ENCODE measurements around the gene ZNRF3. TPM values are rescaled to one million over a fixed set of nuclear protein-coding genes. Genes with fewer than 3 reads are reported as not detected.
"Not testable (repeated sequence)": the region's sequence is repeated elsewhere in the genome, so short reads cannot be mapped to it uniquely, and the experiment has no call there.

The ZNRF3 gene
- polyA plus RNA-seq, 3 donors: 0.13 TPM; not detected in 2

- no peaks in the 10 kb centered on the region for H3K36me3 ChIP-seq (replicated peaks in 1 of 2; ENCODE audit: control insufficient read depth in 1 of 2, insufficient read depth in 2 of 2, low read length in 2 of 2)
- WGBS (ENCODE audit: insufficient coverage): 90% methylated on average over 2 of the region's 7 CpGs
- peaks cover 12 to 15% of the 10 kb centered on the region in 2 donors for H3K4me1 ChIP-seq (ENCODE audit: control insufficient read depth in 1 of 2, insufficient read depth in 2 of 2, low read length in 2 of 2)
- no peaks in the 10 kb centered on the region for H3K79me2 ChIP-seq (ENCODE audit: insufficient read depth, low read length)
- peak overlapping the region; percentile 40 to 69 for H3K27ac ChIP-seq (ENCODE audit: low read depth in 1 of 2, low read length in 2 of 2)
- peak overlapping the region; percentile 80 to 97 (median 90) for H3K27ac Mint-ChIP-seq
- peaks cover 0 to 2% of the 10 kb centered on the region in 2 donors for H3K27me3 ChIP-seq (ENCODE audit: control insufficient read depth in 2 of 2, insufficient read depth in 2 of 2, low read length in 2 of 2)
- intact Hi-C loops (cut with micrococcal nuclease): loop anchor here in 1 of 2 donors (10.0 kb wide), 1 partner anchor 72 kb away; no protein-coding TSS in a partner anchor
- no peaks in the 10 kb centered on the region for H4K20me1 ChIP-seq (ENCODE audit: insufficient read depth, low read length)
- H3K4me2 ChIP-seq (replicated peaks; ENCODE audit: extremely low read depth, low read length, poor library complexity, severe bottlenecking): no peak overlapping the region
- no peaks in the 10 kb centered on the region for H3K9me3 ChIP-seq (replicated peaks in 1 of 2; ENCODE audit: control insufficient read depth in 1 of 2, insufficient read depth in 1 of 2, low read length in 2 of 2)
- peak overlapping the region in 1 of 2 donors; percentile 39 for H3K4me3 Mint-ChIP-seq
- H2AFZ ChIP-seq (ENCODE audit: insufficient read depth, low read depth, low read length, poor library complexity, severe bottlenecking): no peak overlapping the region
- H3K4me3 ChIP-seq (replicated peaks in 1 of 3; ENCODE audit: low read depth in 2 of 3, low read length in 3 of 3): no peak overlapping the region
- H3K4me1 Mint-ChIP-seq: peaks cover 10% of the 10 kb centered on the region
- peaks cover 0 to 6% (median 0%) of the 10 kb centered on the region in 7 donors for H3K9me3 Mint-ChIP-seq
- H3K27me3 Mint-ChIP-seq (ENCODE audit: low read depth in 3 of 3): peaks cover 3 to 9% (median 3%) of the 10 kb centered on the region in 3 donors
- no peak overlapping the region for H3K9ac ChIP-seq (ENCODE audit: insufficient read depth, low read length, poor library complexity, severe bottlenecking)
- no peaks in the 10 kb centered on the region for H3K36me3 Mint-ChIP-seq
- DNase-seq: no peak
- TF ChIP-seq, protein P1, sequence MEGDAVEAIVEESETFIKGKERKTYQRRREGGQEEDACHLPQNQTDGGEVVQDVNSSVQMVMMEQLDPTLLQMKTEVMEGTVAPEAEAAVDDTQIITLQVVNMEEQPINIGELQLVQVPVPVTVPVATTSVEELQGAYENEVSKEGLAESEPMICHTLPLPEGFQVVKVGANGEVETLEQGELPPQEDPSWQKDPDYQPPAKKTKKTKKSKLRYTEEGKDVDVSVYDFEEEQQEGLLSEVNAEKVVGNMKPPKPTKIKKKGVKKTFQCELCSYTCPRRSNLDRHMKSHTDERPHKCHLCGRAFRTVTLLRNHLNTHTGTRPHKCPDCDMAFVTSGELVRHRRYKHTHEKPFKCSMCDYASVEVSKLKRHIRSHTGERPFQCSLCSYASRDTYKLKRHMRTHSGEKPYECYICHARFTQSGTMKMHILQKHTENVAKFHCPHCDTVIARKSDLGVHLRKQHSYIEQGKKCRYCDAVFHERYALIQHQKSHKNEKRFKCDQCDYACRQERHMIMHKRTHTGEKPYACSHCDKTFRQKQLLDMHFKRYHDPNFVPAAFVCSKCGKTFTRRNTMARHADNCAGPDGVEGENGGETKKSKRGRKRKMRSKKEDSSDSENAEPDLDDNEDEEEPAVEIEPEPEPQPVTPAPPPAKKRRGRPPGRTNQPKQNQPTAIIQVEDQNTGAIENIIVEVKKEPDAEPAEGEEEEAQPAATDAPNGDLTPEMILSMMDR (IDR thresholded peaks at IDR 0.05): no peak
Observed at GRCh38 chr22:29082826-29083545, 199.6 kb downstream of the ZNRF3 start.

- DNase-seq, H3K9me3 Mint-ChIP-seq: not testable (repeated sequence)
Observed at GRCh38 chr22:29083576-29083932, 200.2 kb downstream of the ZNRF3 start.

More at GRCh38 chr22:29083576-29083932, 200.2 kb downstream of the ZNRF3 start:
- H2AFZ ChIP-seq (ENCODE audit: insufficient read depth, low read depth, low read length, poor library complexity, severe bottlenecking); H4K20me1 ChIP-seq (ENCODE audit: insufficient read depth, low read length); H3K27me3 Mint-ChIP-seq (ENCODE audit: low read depth in 3 of 3); H3K9ac ChIP-seq (ENCODE audit: insufficient read depth, low read length, poor library complexity, severe bottlenecking); H3K36me3 ChIP-seq (replicated peaks in 1 of 2; ENCODE audit: control insufficient read depth in 1 of 2, insufficient read depth in 2 of 2, low read length in 2 of 2); H3K36me3 Mint-ChIP-seq; H3K9me3 ChIP-seq (replicated peaks in 1 of 2; ENCODE audit: control insufficient read depth in 1 of 2, insufficient read depth in 1 of 2, low read length in 2 of 2); H3K4me3 ChIP-seq (replicated peaks in 1 of 3; ENCODE audit: low read depth in 2 of 3, low read length in 3 of 3); H3K27me3 ChIP-seq (ENCODE audit: control insufficient read depth in 2 of 2, insufficient read depth in 2 of 2, low read length in 2 of 2); H3K4me2 ChIP-seq (replicated peaks; ENCODE audit: extremely low read depth, low read length, poor library complexity, severe bottlenecking); H3K79me2 ChIP-seq (ENCODE audit: insufficient read depth, low read length): not testable (repeated sequence)
- WGBS (ENCODE audit: insufficient coverage): no CpG with 5 or more reads among the region's 7 CpGs
- H3K4me1 Mint-ChIP-seq: peaks cover 10% of the 10 kb centered on the region
- peak overlapping the region; percentile 40 to 69 for H3K27ac ChIP-seq (ENCODE audit: low read depth in 1 of 2, low read length in 2 of 2)
- intact Hi-C loops (cut with micrococcal nuclease): loop anchor here in 1 of 2 donors (10.0 kb wide), 1 partner anchor 71 kb away; no protein-coding TSS in a partner anchor
- peak overlapping the region; percentile 80 to 97 (median 90) for H3K27ac Mint-ChIP-seq
- peaks cover 12 to 15% of the 10 kb centered on the region in 2 donors for H3K4me1 ChIP-seq (ENCODE audit: control insufficient read depth in 1 of 2, insufficient read depth in 2 of 2, low read length in 2 of 2)
- H3K4me3 Mint-ChIP-seq: peak overlapping the region in 1 of 2 donors; percentile 84
